Keratinocyte (primary cell): ENCODE data around the gene FAM50A. TPM values are rescaled to one million over a fixed set of nuclear protein-coding genes. Genes with fewer than 3 reads are reported as not detected.

Experiments
- DNase-seq: peaks from one replicate; pipeline ENCODE4 v3.0.0-alpha.2; 2011; ENCODE audit warnings: low read depth, missing footprints, low spot score
- FAIRE-seq: peaks from 2 replicates; lab custom pipeline; 2011; peaks lifted over from hg19 to GRCh38; lab: Jason Lieb, UNC
- H2AFZ ChIP-seq: 2 replicates; pipeline ENCODE4 v1.6.0; 2012; ENCODE audit warnings: low read length, control low read depth, inconsistent platforms; ENCODE audit not compliant: control insufficient read depth
- H3K27ac ChIP-seq: 2 replicates; pipeline ENCODE4 v1.5.1; 2011; ENCODE audit warnings: low read length; ENCODE audit not compliant: control insufficient read depth, insufficient read depth
- H3K27me3 ChIP-seq: 3 replicates; pipeline ENCODE4 v1.6.0; 2011; ENCODE audit warnings: low read length; ENCODE audit not compliant: control insufficient read depth, insufficient read depth; ENCODE audit errors: extremely low read depth
- H3K36me3 ChIP-seq, 2 experiments: 2 replicates in 1 of 2; 3 replicates in 1 of 2; pipeline ENCODE4 v1.5.1; 2011; ENCODE audit warnings: low read length in 2 of 2, mild to moderate bottlenecking in 1 of 2; ENCODE audit not compliant: control insufficient read depth in 2 of 2, insufficient read depth in 2 of 2; ENCODE audit errors: extremely low read depth in 1 of 2
- H3K4me1 ChIP-seq: 3 replicates; pipeline ENCODE4 v1.5.1; 2011; ENCODE audit warnings: low read length; ENCODE audit not compliant: control insufficient read depth, insufficient read depth; ENCODE audit errors: extremely low read depth
- H3K4me2 ChIP-seq: 3 replicates; pipeline ENCODE4 v1.6.0; 2011; ENCODE audit warnings: low read depth, low read length; ENCODE audit not compliant: control insufficient read depth, insufficient read depth; ENCODE audit errors: extremely low read depth
- H3K4me3 ChIP-seq, 3 experiments: fragments of 200-600 bp in 1 of 3; sonication (generic) in 1 of 3; 2 replicates in 2 of 3; 3 replicates in 1 of 3; pipeline ENCODE4 v1.5.1; 2011 to 2016; ENCODE audit warnings: low read length in 3 of 3, mild to moderate bottlenecking in 3 of 3, control low read depth in 2 of 3, inconsistent platforms in 1 of 3, low read depth in 1 of 3, mixed read lengths in 1 of 3, mixed run types in 1 of 3, moderate library complexity in 1 of 3; ENCODE audit not compliant: control insufficient read depth in 2 of 3, insufficient read depth in 2 of 3; ENCODE audit errors: extremely low read depth in 1 of 3
- H3K79me2 ChIP-seq: 2 replicates; pipeline ENCODE4 v1.6.0; 2012; ENCODE audit warnings: low read length; ENCODE audit not compliant: control insufficient read depth, insufficient read depth
- H3K9ac ChIP-seq: 3 replicates; pipeline ENCODE4 v1.6.0; 2011; ENCODE audit warnings: low read length; ENCODE audit not compliant: control insufficient read depth, insufficient read depth; ENCODE audit errors: extremely low read depth
- H3K9me1 ChIP-seq: 3 replicates; pipeline ENCODE4 v1.6.0; 2011; ENCODE audit warnings: low read length; ENCODE audit not compliant: control insufficient read depth, insufficient read depth; ENCODE audit errors: extremely low read depth
- H3K9me3 ChIP-seq: 2 replicates; pipeline ENCODE4 v1.5.1; 2012; ENCODE audit warnings: low read depth, low read length; ENCODE audit not compliant: control insufficient read depth
- H4K20me1 ChIP-seq: 3 replicates; pipeline ENCODE4 v1.6.0; 2011; ENCODE audit warnings: low read length; ENCODE audit not compliant: control insufficient read depth, insufficient read depth; ENCODE audit errors: extremely low read depth
- CTCF ChIP-seq, 3 experiments: IDR thresholded peaks in 1 of 3; conservative IDR thresholded peaks in 1 of 3; optimal IDR thresholded peaks in 1 of 3; 2 replicates in 2 of 3; 3 replicates in 1 of 3; pipeline versions ENCODE3 to v1.5.1; 2011; ENCODE audit warnings: low read length in 3 of 3, mild to moderate bottlenecking in 3 of 3, moderate library complexity in 2 of 3, control low read depth in 1 of 3, inconsistent platforms in 1 of 3; ENCODE audit not compliant: insufficient read depth in 2 of 3; ENCODE audit errors: extremely low read depth in 1 of 3
- EZH2 ChIP-seq: IDR thresholded peaks from one replicate; pipeline ENCODE4 v1.6.1; 2012; ENCODE audit warnings: inconsistent platforms, mild to moderate bottlenecking, low read length, moderate library complexity
- dilution Hi-C: fragments of 300-500 bp; cut with MboI; formaldehyde crosslinking; loops from one replicate; pipeline ENCODE4 v1.7.0; 2020; ENCODE audit warnings: low sequenced_read_pairs; ENCODE audit not compliant: extremely low pct_ligation_motif_present
- polyA plus RNA-seq, 5 experiments: library from polyadenylated mRNA; depleted of rRNA in 3 of 5; stranded (reverse) in 3 of 5; stranded (forward) in 1 of 5; unstranded in 1 of 5; fragments of >200 nt; gene quantifications; 1 replicate in 1 of 5; 2 replicates in 3 of 5; 3 replicates in 1 of 5; pipeline versions ENCODE4 v1.2.1 to v1.2.3, GENCODE V29; 2011 to 2012; ENCODE audit warnings: missing spikeins in 2 of 5, low read depth in 1 of 5, low replicate concordance in 1 of 5

The FAM50A gene
- polyA plus RNA-seq, 1 donor (not counting 4 experiments of a cell fraction or from before 2014, with no cell fraction given) = 35.7 TPM

DNA sequence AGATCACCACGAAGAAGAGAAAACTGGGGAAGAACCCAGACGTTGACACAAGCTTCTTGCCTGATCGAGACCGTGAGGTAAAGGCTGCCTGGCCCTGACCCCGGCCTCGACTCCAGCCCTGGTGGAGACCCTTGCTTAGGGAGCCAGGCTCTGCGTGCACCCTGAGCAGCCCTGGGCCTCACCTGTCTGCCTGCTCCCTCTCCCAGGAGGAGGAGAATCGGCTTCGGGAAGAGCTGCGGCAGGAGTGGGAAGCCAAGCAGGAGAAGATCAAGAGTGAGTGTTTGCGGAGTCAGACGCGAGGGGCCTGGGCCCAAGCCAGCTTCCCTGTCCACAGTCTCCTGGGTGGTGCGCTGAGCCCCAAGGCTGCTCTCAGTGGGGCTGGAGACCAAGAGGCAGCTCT is 4.5 kb downstream of the FAM50A start:
- no peak for FAIRE-seq
- dilution Hi-C loops = no loop called here

DNA sequence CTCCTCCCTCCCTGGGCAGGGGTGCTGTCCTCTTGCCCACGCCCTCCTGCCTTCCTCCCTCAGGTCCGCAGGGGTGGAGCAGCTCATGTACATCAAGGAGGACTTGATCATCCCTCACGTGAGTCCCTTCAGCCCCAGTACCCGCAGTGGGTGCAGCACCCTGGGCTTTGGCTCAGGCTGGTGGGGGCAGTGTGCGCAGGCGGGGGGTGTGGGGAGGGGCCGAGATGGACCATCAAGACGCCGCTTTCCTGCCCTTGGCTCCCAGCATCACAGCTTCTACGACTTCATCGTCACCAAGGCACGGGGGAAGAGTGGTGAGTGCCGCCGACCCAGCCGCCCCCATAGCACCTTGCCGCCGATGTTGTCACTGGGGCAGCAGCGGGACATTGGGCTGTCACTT is 5.7 kb downstream of the FAM50A start:
- Histone ChIP-seq H3K4me1 (peaks cover 1% of the 10 kb centered on the region), H3K9me1 (no peaks in the 10 kb centered on the region), H3K27ac (no peak overlapping the region), H2AFZ (no peak overlapping the region), H3K27me3 (no peaks in the 10 kb centered on the region), H3K4me3 (no peak overlapping the region), H3K9ac (no peak overlapping the region), H3K79me2 (peaks cover 1% of the 10 kb centered on the region), H3K4me2 (no peak overlapping the region), H3K36me3 (peaks cover 0 to 9% of the 10 kb centered on the region in 2 experiments), H3K9me3 (no peaks in the 10 kb centered on the region), H4K20me1 (no peaks in the 10 kb centered on the region)
- FAIRE-seq (no peak), DNase-seq (no peak)
- dilution Hi-C loops = no loop called here
- no peak for TF ChIP-seq EZH2
- no peak for TF ChIP-seq CTCF (optimal IDR thresholded peaks at IDR 0.05 in 1 of 3, IDR thresholded peaks at IDR 0.05 in 1 of 3, conservative IDR thresholded peaks at IDR 0.05 in 1 of 3; ENCODE audit: extremely low read depth in 1 of 3, insufficient read depth in 2 of 3, low read length in 3 of 3)

More for the DNA sequence above, 4.5 kb downstream of the FAM50A start:
- Histone ChIP-seq H3K79me2 (peaks cover 2% of the 10 kb centered on the region), H3K9me1 (no peaks in the 10 kb centered on the region), H3K4me3 (no peak overlapping the region), H4K20me1 (no peaks in the 10 kb centered on the region), H3K36me3 (peaks cover 0 to 9% of the 10 kb centered on the region in 2 experiments), H3K27me3 (no peaks in the 10 kb centered on the region), H3K4me2 (no peak overlapping the region), H2AFZ (no peak overlapping the region), H3K4me1 (peaks cover 4% of the 10 kb centered on the region), H3K9me3 (no peaks in the 10 kb centered on the region), H3K9ac (no peak overlapping the region), H3K27ac (no peak overlapping the region)
- no peak for DNase-seq
- TF ChIP-seq EZH2 (no peak), CTCF (optimal IDR thresholded peaks at IDR 0.05 in 1 of 3, IDR thresholded peaks at IDR 0.05 in 1 of 3, conservative IDR thresholded peaks at IDR 0.05 in 1 of 3; ENCODE audit: extremely low read depth in 1 of 3, insufficient read depth in 2 of 3, low read length in 3 of 3) (no peak)
